Caco-2 (cell line): ENCODE measurements around the gene NFATC1. TPM values are rescaled to one million over a fixed set of nuclear protein-coding genes. Genes with fewer than 3 reads are reported as not detected.

Experiments used
- BruUV-seq: library from RNA; stranded (reverse); fragments of 400-500 nt; replicated peaks from 2 replicates; lab custom pipeline; 2021; lab: Mats Ljungman, UMichigan
- CTCF ChIA-PET: fragments of 300-600 bp; sonication (Branson Sonifier 250); formaldehyde crosslinking; loops from one replicate; lab custom pipeline; 2022; ENCODE audit warnings: antibody characterized with exemption; lab: Charles Lee
- POLR2A ChIA-PET: fragments of 300-600 bp; sonication (Branson Sonifier 250); formaldehyde crosslinking; loops from one replicate; lab custom pipeline; 2022; ENCODE audit warnings: antibody characterized with exemption; lab: Charles Lee
- DNase-seq, 2 experiments: peaks; one replicate each; pipeline versions ENCODE4 v3.0.0 to v3.0.0-alpha.2; 2020 to 2022
- H3K27me3 ChIP-seq: replicated peaks from 2 replicates; pipeline ENCODE4 v1.6.0; 2011; ENCODE audit warnings: low read length; ENCODE audit not compliant: control insufficient read depth, insufficient read depth
- H3K36me3 ChIP-seq: 2 replicates; pipeline ENCODE4 v1.5.1; 2011; ENCODE audit warnings: low read length; ENCODE audit not compliant: control insufficient read depth, insufficient read depth
- H3K4me1 ChIP-seq: fragments of 250-450 bp; sonication (Bioruptor Pico); 2 replicates; pipeline ENCODE4 v1.5.1; 2020; ENCODE audit warnings: mild to moderate bottlenecking
- H3K4me3 ChIP-seq: 2 replicates; pipeline ENCODE4 v1.5.1; 2011; ENCODE audit warnings: low read depth, mild to moderate bottlenecking, control low read depth, low read length
- H3K9me3 ChIP-seq: fragments of 250-450 bp; sonication (Bioruptor Pico); 2 replicates; pipeline ENCODE4 v1.5.1; 2020; ENCODE audit warnings: mild to moderate bottlenecking, moderate library complexity
- H3K27ac Mint-ChIP-seq: one replicate; pipeline ENCODE4 v1.8.0; 2022; ENCODE audit warnings: mixed read lengths; ENCODE audit not compliant: unreplicated experiment
- H3K27me3 Mint-ChIP-seq: one replicate; pipeline ENCODE4 v1.8.0; 2022; ENCODE audit warnings: mixed read lengths; ENCODE audit not compliant: insufficient read depth, unreplicated experiment
- H3K36me3 Mint-ChIP-seq: one replicate; pipeline ENCODE4 v1.8.0; 2022; ENCODE audit warnings: mild to moderate bottlenecking, mixed read lengths; ENCODE audit not compliant: insufficient read depth, unreplicated experiment
- H3K4me1 Mint-ChIP-seq: one replicate; pipeline ENCODE4 v1.8.0; 2022; ENCODE audit warnings: low read depth, mixed read lengths; ENCODE audit not compliant: unreplicated experiment
- H3K4me3 Mint-ChIP-seq: one replicate; pipeline ENCODE4 v1.8.0; 2022; ENCODE audit warnings: mild to moderate bottlenecking, moderate library complexity, mixed read lengths; ENCODE audit not compliant: unreplicated experiment
- H3K9me3 Mint-ChIP-seq: one replicate; pipeline ENCODE4 v1.8.0; 2022; ENCODE audit warnings: mixed read lengths; ENCODE audit not compliant: unreplicated experiment
- CTCF ChIP-seq, 2 experiments: fragments of 200-600 bp in 1 of 2; IDR thresholded peaks; 1 replicate in 1 of 2; 2 replicates in 1 of 2; pipeline versions ENCODE4 v1.5.1 to v1.8.0; 2011 to 2022; ENCODE audit warnings: antibody characterized with exemption in 1 of 2, control low read depth in 1 of 2, inconsistent platforms in 1 of 2, low read depth in 1 of 2, low read length in 1 of 2, mild to moderate bottlenecking in 1 of 2, moderate library complexity in 1 of 2; ENCODE audit not compliant: insufficient read depth in 1 of 2, severe bottlenecking in 1 of 2, unreplicated experiment in 1 of 2
- intact Hi-C: fragments of 100-400 bp; cut with micrococcal nuclease; formaldehyde crosslinking; loops from one replicate; pipeline ENCODE4 v1.10.0; 2022; ENCODE audit not compliant: unreplicated experiment
- total RNA-seq: library from RNA; stranded (reverse); gene quantifications from 2 replicates; pipeline ENCODE4 v1.2.3, GENCODE V29; 2022

The NFATC1 gene
- total RNA-seq, 1 experiment from 2014 or later: 0.66 TPM

DNA sequence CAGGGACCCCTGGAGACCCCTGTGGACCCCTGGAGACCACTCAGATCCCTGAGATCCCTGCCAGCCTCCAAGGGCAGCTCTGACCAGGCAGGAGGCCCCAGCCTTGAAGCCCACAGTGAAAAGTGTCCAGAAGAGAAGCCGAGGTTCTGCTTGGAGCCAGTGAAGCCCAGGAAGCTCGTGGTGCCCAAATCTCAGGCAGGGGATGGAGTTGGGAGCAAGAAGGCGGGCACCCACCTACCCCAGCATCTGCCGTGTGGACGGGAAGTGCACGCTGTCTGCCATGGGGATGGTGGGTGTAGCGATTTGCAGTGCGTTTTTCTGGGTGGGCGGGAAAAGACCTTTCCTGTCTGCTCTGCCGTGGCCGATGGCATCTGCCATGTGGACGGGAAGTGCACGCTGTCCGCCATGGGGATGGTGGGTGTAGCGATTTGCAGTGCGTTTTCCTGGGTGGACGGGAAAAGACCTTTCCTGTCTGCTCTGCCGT lies 163.2 kb downstream of the NFATC1 start:
- Histone ChIP-seq H3K4me1 (no peaks in the 10 kb centered on the region), H3K36me3 (no peaks in the 10 kb centered on the region), H3K27me3 (no peaks in the 10 kb centered on the region), H3K9me3 (no peaks in the 10 kb centered on the region), H3K4me3 (no peak overlapping the region)
- ChIA-PET CTCF (no interaction called here), POLR2A (no interaction called here)
- H3K36me3 Mint-ChIP-seq: no peaks in the 10 kb centered on the region
- no peak overlapping the region for H3K27ac Mint-ChIP-seq
- intact Hi-C loops: no loop called here
- no peak for TF ChIP-seq CTCF (IDR thresholded peaks at IDR 0.05; ENCODE audit: insufficient read depth in 1 of 2, low read depth in 1 of 2, low read length in 1 of 2, severe bottlenecking in 1 of 2, unreplicated experiment in 1 of 2)
- no TSS peak for BruUV-seq
- no peak for DNase-seq
- no peaks in the 10 kb centered on the region for H3K4me1 Mint-ChIP-seq
- no peaks in the 10 kb centered on the region for H3K27me3 Mint-ChIP-seq
- no peak overlapping the region for H3K4me3 Mint-ChIP-seq
- no peaks in the 10 kb centered on the region for H3K9me3 Mint-ChIP-seq

DNA sequence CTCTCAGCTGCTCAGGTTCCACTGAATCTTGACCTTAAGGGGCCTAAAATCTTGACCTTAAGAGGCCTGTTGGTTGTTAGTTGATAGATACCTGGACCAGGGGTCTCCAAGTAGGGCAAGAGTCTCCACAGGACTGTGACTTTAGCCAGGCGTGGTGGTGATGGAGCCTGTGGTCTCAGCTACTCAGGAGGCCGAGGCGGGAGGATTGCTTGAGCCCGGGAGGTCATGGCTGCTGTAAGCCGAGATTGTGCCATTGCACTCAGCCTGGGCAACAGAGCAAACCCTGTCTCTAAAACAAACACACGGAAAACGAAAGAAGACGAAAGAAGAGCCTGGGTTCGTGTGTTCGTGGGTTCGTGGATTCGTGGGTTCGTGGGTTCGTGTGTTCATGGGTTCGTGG lies 163.7 kb downstream of the NFATC1 start:
- CTCF ChIA-PET: no interaction called here

DNA sequence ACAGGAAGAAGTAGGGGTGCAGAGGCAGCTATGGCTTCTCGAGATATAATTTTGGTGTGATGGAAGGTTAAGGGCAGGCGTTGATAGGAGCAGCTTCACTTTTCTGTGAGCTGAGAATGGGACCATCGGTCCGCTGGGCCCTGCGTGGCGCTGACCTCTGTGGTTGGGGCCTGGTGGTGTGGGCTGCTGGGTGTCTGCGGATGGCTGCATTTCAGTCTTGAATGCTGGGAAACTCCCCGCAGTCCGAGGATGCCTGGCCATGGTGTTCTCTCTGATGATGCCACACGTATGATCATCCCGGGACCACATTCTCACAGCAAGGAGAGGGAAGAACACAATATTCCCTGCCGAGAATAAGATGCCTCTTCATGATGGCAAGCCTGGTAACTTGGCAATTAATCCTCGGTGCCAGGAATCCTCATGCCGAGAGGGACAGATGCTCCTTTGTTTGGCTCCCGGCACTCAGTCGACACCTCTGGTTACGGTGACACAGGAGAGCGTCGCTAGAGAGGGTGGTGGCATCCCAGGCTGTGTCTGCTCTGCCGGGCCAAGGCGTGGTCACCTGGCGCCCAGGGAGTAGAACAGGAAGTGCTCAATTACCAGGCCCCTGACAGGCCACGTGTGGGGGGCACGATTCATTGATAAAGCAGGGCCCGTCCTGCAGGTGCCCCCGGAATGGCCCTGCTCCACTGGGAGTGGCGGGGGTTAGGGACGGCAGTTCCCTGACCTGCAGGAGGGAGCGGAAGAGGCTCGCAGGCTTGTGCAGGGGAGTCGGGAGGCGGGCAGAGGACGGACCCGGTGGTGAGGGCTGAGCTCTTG lies 164.5 kb downstream of the NFATC1 start:
- intact Hi-C loops: no loop called here
- Mint-ChIP-seq H3K27me3 (no peaks in the 10 kb centered on the region), H3K27ac (no peak overlapping the region), H3K36me3 (no peaks in the 10 kb centered on the region), H3K4me1 (no peaks in the 10 kb centered on the region), H3K9me3 (no peaks in the 10 kb centered on the region), H3K4me3 (no peak overlapping the region)
- Histone ChIP-seq H3K27me3 (no peaks in the 10 kb centered on the region), H3K4me1 (no peaks in the 10 kb centered on the region), H3K36me3 (no peaks in the 10 kb centered on the region), H3K4me3 (no peak overlapping the region), H3K9me3 (no peaks in the 10 kb centered on the region)
- POLR2A ChIA-PET: no interaction called here
- CTCF ChIA-PET: no interaction called here
- TF ChIP-seq CTCF (IDR thresholded peaks at IDR 0.05; ENCODE audit: insufficient read depth in 1 of 2, low read depth in 1 of 2, low read length in 1 of 2, severe bottlenecking in 1 of 2, unreplicated experiment in 1 of 2): no peak
- no peak for DNase-seq
- no TSS peak for BruUV-seq

More for the DNA sequence above, 163.7 kb downstream of the NFATC1 start:
- no TSS peak for BruUV-seq
- Mint-ChIP-seq H3K36me3 (no peaks in the 10 kb centered on the region), H3K27ac (no peak overlapping the region), H3K9me3 (no peaks in the 10 kb centered on the region), H3K27me3 (no peaks in the 10 kb centered on the region), H3K4me3 (no peak overlapping the region), H3K4me1 (no peaks in the 10 kb centered on the region)
- intact Hi-C loops: no loop called here
- no peaks in the 10 kb centered on the region for H3K4me1 ChIP-seq
- no peak for TF ChIP-seq CTCF (IDR thresholded peaks at IDR 0.05; ENCODE audit: insufficient read depth in 1 of 2, low read depth in 1 of 2, low read length in 1 of 2, severe bottlenecking in 1 of 2, unreplicated experiment in 1 of 2)
- H3K36me3 ChIP-seq: no peaks in the 10 kb centered on the region
- H3K4me3 ChIP-seq: no peak overlapping the region
- H3K27me3 ChIP-seq: no peaks in the 10 kb centered on the region
- no peaks in the 10 kb centered on the region for H3K9me3 ChIP-seq
- no peak for DNase-seq
- POLR2A ChIA-PET: no interaction called here
